Loucy (cell line): ENCODE data around the gene SPTB.

Experiments
- H2AFZ ChIP-seq: fragments of 200-600 bp; sonication (generic); 2 replicates; pipeline ENCODE4 v1.6.0; 2016; ENCODE audit warnings: antibody characterized with exemption, mild to moderate bottlenecking, low read length, moderate library complexity
- H3F3A ChIP-seq: fragments of 200-600 bp; 2 replicates; pipeline ENCODE4 v1.6.0; 2016; ENCODE audit warnings: antibody characterized with exemption, low read depth, mild to moderate bottlenecking
- H3K27me3 ChIP-seq: fragments of 200-600 bp; sonication (generic); 2 replicates; pipeline ENCODE4 v1.6.1; 2014; ENCODE audit warnings: low read length, mild to moderate bottlenecking; ENCODE audit not compliant: insufficient read depth, poor library complexity, severe bottlenecking
- H3K36me3 ChIP-seq: fragments of 200-600 bp; sonication (generic); 2 replicates; pipeline ENCODE4 v1.6.1; 2016; ENCODE audit warnings: low read length; ENCODE audit not compliant: insufficient read depth
- H3K4me1 ChIP-seq: fragments of 200-600 bp; sonication (generic); 2 replicates; pipeline ENCODE4 v1.5.1; 2014; ENCODE audit warnings: low read length, mild to moderate bottlenecking; ENCODE audit not compliant: insufficient read depth, poor library complexity, severe bottlenecking
- H3K4me2 ChIP-seq: fragments of 200-600 bp; sonication (generic); 2 replicates; pipeline ENCODE4 v1.6.0; 2014; ENCODE audit warnings: antibody characterized with exemption, low read length, low read depth, mild to moderate bottlenecking; ENCODE audit not compliant: poor library complexity, severe bottlenecking
- H3K4me3 ChIP-seq: fragments of 200-600 bp; sonication (generic); 2 replicates; pipeline ENCODE4 v1.5.1; 2014; ENCODE audit warnings: low read length, mild to moderate bottlenecking, mixed read lengths; ENCODE audit not compliant: poor library complexity, severe bottlenecking
- H3K79me2 ChIP-seq: fragments of 200-600 bp; sonication (generic); 2 replicates; pipeline ENCODE4 v1.6.1; 2014; ENCODE audit warnings: low read length; ENCODE audit not compliant: insufficient read depth
- H3K9ac ChIP-seq: fragments of 200-600 bp; sonication (generic); 2 replicates; pipeline ENCODE4 v1.6.0; 2014; ENCODE audit warnings: mild to moderate bottlenecking, low read depth, low read length, moderate library complexity; ENCODE audit not compliant: poor library complexity, severe bottlenecking
- H3K9me2 ChIP-seq: fragments of 200-600 bp; sonication (generic); replicated peaks from 2 replicates; pipeline ENCODE4 v1.6.1; 2016; ENCODE audit warnings: low read depth, low read length, mixed read lengths
- H3K9me3 ChIP-seq: fragments of 200-600 bp; sonication (generic); 2 replicates; pipeline ENCODE4 v1.6.1; 2014; ENCODE audit warnings: mild to moderate bottlenecking, antibody characterized with exemption, low read length, low read depth; ENCODE audit not compliant: insufficient read depth
- H4K20me1 ChIP-seq: fragments of 200-600 bp; sonication (generic); 2 replicates; pipeline ENCODE4 v1.6.0; 2014; ENCODE audit warnings: antibody characterized with exemption, low read length, mild to moderate bottlenecking; ENCODE audit not compliant: insufficient read depth, poor library complexity, severe bottlenecking
- EZH2phosphoT487 ChIP-seq: fragments of 200-600 bp; IDR thresholded peaks from 2 replicates; pipeline ENCODE4 v1.6.1; 2018; ENCODE audit warnings: antibody characterized with exemption, mild to moderate bottlenecking, moderate library complexity, borderline replicate concordance
- TF ChIP-seq, protein P1 (sequence below): fragments of 200-600 bp; sonication (generic); conservative IDR thresholded peaks from 2 replicates; pipeline ENCODE4 v1.5.1; 2014; ENCODE audit warnings: mild to moderate bottlenecking, antibody characterized with exemption, low read length

SPTB gene

GRCh38 chr14:64849940-64850339, 29.8 kb downstream of the SPTB start:
- no peaks in the 10 kb centered on the region for H3K27me3 ChIP-seq
- H3K79me2 ChIP-seq = no peaks in the 10 kb centered on the region
- no peak overlapping the region for H3K4me2 ChIP-seq
- no peak for TF ChIP-seq EZH2phosphoT487
- TF ChIP-seq, protein P1, sequence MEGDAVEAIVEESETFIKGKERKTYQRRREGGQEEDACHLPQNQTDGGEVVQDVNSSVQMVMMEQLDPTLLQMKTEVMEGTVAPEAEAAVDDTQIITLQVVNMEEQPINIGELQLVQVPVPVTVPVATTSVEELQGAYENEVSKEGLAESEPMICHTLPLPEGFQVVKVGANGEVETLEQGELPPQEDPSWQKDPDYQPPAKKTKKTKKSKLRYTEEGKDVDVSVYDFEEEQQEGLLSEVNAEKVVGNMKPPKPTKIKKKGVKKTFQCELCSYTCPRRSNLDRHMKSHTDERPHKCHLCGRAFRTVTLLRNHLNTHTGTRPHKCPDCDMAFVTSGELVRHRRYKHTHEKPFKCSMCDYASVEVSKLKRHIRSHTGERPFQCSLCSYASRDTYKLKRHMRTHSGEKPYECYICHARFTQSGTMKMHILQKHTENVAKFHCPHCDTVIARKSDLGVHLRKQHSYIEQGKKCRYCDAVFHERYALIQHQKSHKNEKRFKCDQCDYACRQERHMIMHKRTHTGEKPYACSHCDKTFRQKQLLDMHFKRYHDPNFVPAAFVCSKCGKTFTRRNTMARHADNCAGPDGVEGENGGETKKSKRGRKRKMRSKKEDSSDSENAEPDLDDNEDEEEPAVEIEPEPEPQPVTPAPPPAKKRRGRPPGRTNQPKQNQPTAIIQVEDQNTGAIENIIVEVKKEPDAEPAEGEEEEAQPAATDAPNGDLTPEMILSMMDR = no peak
- no peak overlapping the region for H2AFZ ChIP-seq
- no peak overlapping the region for H3K9ac ChIP-seq
- no peak overlapping the region for H3K4me3 ChIP-seq
- no peaks in the 10 kb centered on the region for H3K4me1 ChIP-seq
- no peaks in the 10 kb centered on the region for H3K9me3 ChIP-seq
- H3F3A ChIP-seq = no peaks in the 10 kb centered on the region
- H3K36me3 ChIP-seq = no peaks in the 10 kb centered on the region
- no peaks in the 10 kb centered on the region for H3K9me2 ChIP-seq
- H4K20me1 ChIP-seq = no peaks in the 10 kb centered on the region

GRCh38 chr14:64848239-64848638, 31.5 kb downstream of the SPTB start:
- H3K4me3 ChIP-seq = no peak overlapping the region
- H3K4me1 ChIP-seq = no peaks in the 10 kb centered on the region
- H3K79me2 ChIP-seq = no peaks in the 10 kb centered on the region
- no peak overlapping the region for H2AFZ ChIP-seq
- H3K9me2 ChIP-seq = no peaks in the 10 kb centered on the region
- TF ChIP-seq, protein P1 = no peak
- TF ChIP-seq EZH2phosphoT487 = no peak
- peaks cover 4% of the 10 kb centered on the region for H3K27me3 ChIP-seq
- no peaks in the 10 kb centered on the region for H4K20me1 ChIP-seq
- H3K9me3 ChIP-seq = no peaks in the 10 kb centered on the region
- no peak overlapping the region for H3K9ac ChIP-seq
- H3K4me2 ChIP-seq = no peak overlapping the region
- H3K36me3 ChIP-seq = no peaks in the 10 kb centered on the region
- H3F3A ChIP-seq = no peaks in the 10 kb centered on the region

- Histone ChIP-seq H3K9me3 (no peaks in the 10 kb centered on the region), H3K9me2 (no peaks in the 10 kb centered on the region), H3F3A (no peaks in the 10 kb centered on the region), H4K20me1 (no peaks in the 10 kb centered on the region), H3K4me2 (no peak overlapping the region), H2AFZ (no peak overlapping the region), H3K9ac (no peak overlapping the region), H3K4me3 (no peak overlapping the region), H3K36me3 (no peaks in the 10 kb centered on the region), H3K79me2 (no peaks in the 10 kb centered on the region), H3K4me1 (no peaks in the 10 kb centered on the region), H3K27me3 (peaks cover 4% of the 10 kb centered on the region)
- no peak for TF ChIP-seq EZH2phosphoT487
- TF ChIP-seq, protein P1 = no peak
Measured at GRCh38 chr14:64846319-64846718, 33.4 kb downstream of the SPTB start.
